GOT3 (cell line): Measurements from ENCODE around the gene WDFY4.

Source experiments
- DNase-seq: peaks from one replicate; lab custom pipeline; 2025; ENCODE audit warnings: mixed read lengths; lab: John Stamatoyannopoulos, UW

Gene WDFY4

GRCh38 chr10:48985621-48986158 lies 301.0 kb downstream of the WDFY4 start:
- no peak for DNase-seq

- DNase-seq, result no peak
Observed at GRCh38 chr10:48990226-48990625, 305.6 kb downstream of the WDFY4 start.

- DNase-seq, result no peak
Observed at GRCh38 chr10:48993627-48994026, 309.0 kb downstream of the WDFY4 start.

- DNase-seq, result no peak
Observed at GRCh38 chr10:48996329-48996728, 311.7 kb downstream of the WDFY4 start.

- DNase-seq, result no peak
Observed at GRCh38 chr10:48999346-48999745, 314.7 kb downstream of the WDFY4 start.

GRCh38 chr10:49000437-49001398 lies 316.0 kb downstream of the WDFY4 start:
- DNase-seq, result no peak

- DNase-seq, result no peak
Observed at GRCh38 chr10:49001402-49001801, 316.7 kb downstream of the WDFY4 start.

- no peak for DNase-seq
Observed at GRCh38 chr10:49001870-49002672, 317.4 kb downstream of the WDFY4 start.

- no peak for DNase-seq
Observed at GRCh38 chr10:49005270-49005669, 320.6 kb downstream of the WDFY4 start.

GRCh38 chr10:49007129-49007528 lies 322.5 kb downstream of the WDFY4 start:
- no peak for DNase-seq

- no peak for DNase-seq
Observed at GRCh38 chr10:49008091-49008490, 323.4 kb downstream of the WDFY4 start.

GRCh38 chr10:49008505-49009198 lies 324.0 kb downstream of the WDFY4 start:
- DNase-seq, result no peak

GRCh38 chr10:49009199-49009979 lies 324.7 kb downstream of the WDFY4 start:
- no peak for DNase-seq

GRCh38 chr10:49010295-49010694 lies 325.6 kb downstream of the WDFY4 start:
- no peak for DNase-seq

GRCh38 chr10:49010865-49011264 lies 326.2 kb downstream of the WDFY4 start:
- no peak for DNase-seq

- DNase-seq, result no peak
Observed at GRCh38 chr10:49011756-49012155, 327.1 kb downstream of the WDFY4 start.

- no peak for DNase-seq
Observed at GRCh38 chr10:49012603-49013002, 327.9 kb downstream of the WDFY4 start.

- DNase-seq, result no peak
Observed at GRCh38 chr10:49015700-49016099, 331.0 kb downstream of the WDFY4 start.

- no peak for DNase-seq
Observed at GRCh38 chr10:49021685-49022084, 337.0 kb downstream of the WDFY4 start.

- DNase-seq, result no peak
Observed at GRCh38 chr10:49023071-49023470, 338.4 kb downstream of the WDFY4 start.

- DNase-seq, result no peak
Observed at GRCh38 chr10:49023752-49024151, 339.1 kb downstream of the WDFY4 start.
